ENCODE measurements around the gene ARHGAP15. TPM values are rescaled to one million over a fixed set of nuclear protein-coding genes. Genes with fewer than 3 reads are reported as not detected.

ARHGAP15 gene
- total RNA-seq, 2 donors from 2014 or later: 0.86 TPM; not detected in 1

GRCh38 chr2:143608758-143609157 lies 479.5 kb downstream of the ARHGAP15 start:
- TF ChIP-seq CTCF (conservative IDR thresholded peaks at IDR 0.05): no peak
- Mint-ChIP-seq H3K4me3 (no peak overlapping the region), H3K36me3 (ENCODE audit: low read depth) (no peaks in the 10 kb centered on the region), H3K27me3 (ENCODE audit: insufficient read depth) (peaks cover 1% of the 10 kb centered on the region), H3K9me3 (no peaks in the 10 kb centered on the region), H3K27ac (no peak overlapping the region), H3K4me1 (peaks cover 43% of the 10 kb centered on the region)
- peaks cover 4% of the 10 kb centered on the region for H3K27me3 ChIP-seq (ENCODE audit: control insufficient read depth, insufficient read depth, low read length, poor library complexity, severe bottlenecking)
- H3K36me3 ChIP-seq (ENCODE audit: control insufficient read depth, insufficient read depth, low read length): no peaks in the 10 kb centered on the region
- H3K4me1 ChIP-seq (ENCODE audit: control insufficient read depth, insufficient read depth, low read length): peaks cover 3% of the 10 kb centered on the region
- no peak for DNase-seq
- no peak overlapping the region for H3K9ac ChIP-seq (ENCODE audit: extremely low read depth, low read length, poor library complexity, severe bottlenecking)
- H3K9me3 ChIP-seq (ENCODE audit: control insufficient read depth, low read length): no peaks in the 10 kb centered on the region
- H3K27ac ChIP-seq (ENCODE audit: low read depth, low read length): no peak overlapping the region
- H3K4me3 ChIP-seq (ENCODE audit: low read length): no peak overlapping the region

GRCh38 chr2:143611336-143611735 lies 482.1 kb downstream of the ARHGAP15 start:
- H3K4me3 Mint-ChIP-seq: no peak overlapping the region
- 92 to 94% methylated on average over 2 to 3 of the region's 4 CpGs for WGBS, 2 experiments (ENCODE audit: insufficient coverage in 1 of 2, insufficient read length in 1 of 2)

GRCh38 chr2:143615562-143615961 lies 486.3 kb downstream of the ARHGAP15 start:
- H3K27me3 ChIP-seq (ENCODE audit: control insufficient read depth, insufficient read depth, low read length, poor library complexity, severe bottlenecking): peaks cover 8% of the 10 kb centered on the region
- Mint-ChIP-seq H3K4me3 (no peak overlapping the region), H3K27me3 (ENCODE audit: insufficient read depth) (peaks cover 7% of the 10 kb centered on the region), H3K27ac (no peak overlapping the region), H3K36me3 (ENCODE audit: low read depth) (no peaks in the 10 kb centered on the region), H3K4me1 (peaks cover 14% of the 10 kb centered on the region), H3K9me3 (no peaks in the 10 kb centered on the region)
- H3K4me1 ChIP-seq (ENCODE audit: control insufficient read depth, insufficient read depth, low read length): no peaks in the 10 kb centered on the region
- WGBS, 2 experiments (ENCODE audit: insufficient coverage in 1 of 2, insufficient read length in 1 of 2): 94 to 97% methylated on average over 2 to 4 of the region's 4 CpGs
- no peak for TF ChIP-seq CTCF (conservative IDR thresholded peaks at IDR 0.05)
- no peak for DNase-seq
- no peaks in the 10 kb centered on the region for H3K36me3 ChIP-seq (ENCODE audit: control insufficient read depth, insufficient read depth, low read length)
- H3K9me3 ChIP-seq (ENCODE audit: control insufficient read depth, low read length): no peaks in the 10 kb centered on the region
- no peak overlapping the region for H3K9ac ChIP-seq (ENCODE audit: extremely low read depth, low read length, poor library complexity, severe bottlenecking)
- H3K27ac ChIP-seq (ENCODE audit: low read depth, low read length): no peak overlapping the region
- H3K4me3 ChIP-seq (ENCODE audit: low read length): no peak overlapping the region

More at GRCh38 chr2:143611336-143611735, 482.1 kb downstream of the ARHGAP15 start:
- peaks cover 5% of the 10 kb centered on the region for H3K27me3 Mint-ChIP-seq (ENCODE audit: insufficient read depth)
- Histone ChIP-seq H3K27ac (ENCODE audit: low read depth, low read length) (no peak overlapping the region), H3K4me3 (ENCODE audit: low read length) (no peak overlapping the region), H3K27me3 (ENCODE audit: control insufficient read depth, insufficient read depth, low read length, poor library complexity, severe bottlenecking) (peaks cover 8% of the 10 kb centered on the region), H3K4me1 (ENCODE audit: control insufficient read depth, insufficient read depth, low read length) (no peaks in the 10 kb centered on the region), H3K9ac (ENCODE audit: extremely low read depth, low read length, poor library complexity, severe bottlenecking) (no peak overlapping the region), H3K9me3 (ENCODE audit: control insufficient read depth, low read length) (no peaks in the 10 kb centered on the region), H3K36me3 (ENCODE audit: control insufficient read depth, insufficient read depth, low read length) (no peaks in the 10 kb centered on the region)
- H3K36me3 Mint-ChIP-seq (ENCODE audit: low read depth): no peaks in the 10 kb centered on the region
- H3K27ac Mint-ChIP-seq: no peak overlapping the region
- no peaks in the 10 kb centered on the region for H3K9me3 Mint-ChIP-seq
- DNase-seq: no peak
- H3K4me1 Mint-ChIP-seq: peaks cover 34% of the 10 kb centered on the region
- TF ChIP-seq CTCF (conservative IDR thresholded peaks at IDR 0.05): no peak
